HG03432 (cell line): ENCODE results near the gene NELL2.
"Not testable (repeated sequence)": the region's sequence is repeated elsewhere in the genome, so short reads cannot be mapped to it uniquely, and the experiment has no call there.

ENCODE experiments used
- ATAC-seq: cut with Tn5 transposase; IDR thresholded peaks from one replicate; pipeline ENCODE4 v1.9.1; 2021; ENCODE audit warnings: mild to moderate bottlenecking, moderate library complexity; ENCODE audit not compliant: unreplicated experiment

The NELL2 gene

DNA sequence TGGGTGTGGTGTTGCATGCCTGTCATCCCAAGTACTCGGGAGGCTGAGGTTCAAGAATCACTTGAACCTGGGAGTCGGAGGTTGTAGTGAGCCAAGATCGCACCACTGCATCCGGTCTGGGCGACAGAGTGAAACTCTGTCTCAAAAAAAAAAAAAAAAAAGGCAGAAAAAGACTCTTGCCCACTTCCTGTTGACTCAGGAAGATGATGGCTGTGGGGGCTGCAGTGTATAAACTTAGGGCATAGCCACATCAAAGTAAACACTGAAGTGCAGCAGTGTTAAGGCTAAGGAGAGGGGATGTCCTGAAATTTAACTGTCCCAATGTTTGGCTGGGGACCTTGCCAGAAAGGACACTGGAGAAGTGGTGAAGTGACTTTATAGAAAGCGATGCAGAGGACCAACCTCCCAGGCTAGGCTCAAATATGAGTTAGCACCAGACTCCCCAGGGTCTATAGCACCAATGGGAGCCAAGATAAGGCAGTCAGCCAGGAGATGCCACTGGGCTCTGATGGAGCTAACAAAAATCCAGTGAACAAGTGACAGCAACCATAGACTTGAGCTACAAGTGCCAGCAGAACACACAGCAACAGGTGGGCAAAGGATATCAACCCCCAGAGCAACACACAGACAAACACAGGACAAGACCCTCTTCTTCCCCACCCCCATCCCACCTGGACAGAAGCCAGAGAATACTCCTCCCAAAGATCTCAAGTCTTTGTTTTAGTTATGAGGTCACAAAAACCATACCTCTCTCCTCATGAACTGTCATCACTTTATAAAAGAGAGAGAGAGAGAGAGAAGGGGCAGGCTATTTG, 28.0 kb downstream of the NELL2 start:
- peak; percentile 90 for ATAC-seq

DNA sequence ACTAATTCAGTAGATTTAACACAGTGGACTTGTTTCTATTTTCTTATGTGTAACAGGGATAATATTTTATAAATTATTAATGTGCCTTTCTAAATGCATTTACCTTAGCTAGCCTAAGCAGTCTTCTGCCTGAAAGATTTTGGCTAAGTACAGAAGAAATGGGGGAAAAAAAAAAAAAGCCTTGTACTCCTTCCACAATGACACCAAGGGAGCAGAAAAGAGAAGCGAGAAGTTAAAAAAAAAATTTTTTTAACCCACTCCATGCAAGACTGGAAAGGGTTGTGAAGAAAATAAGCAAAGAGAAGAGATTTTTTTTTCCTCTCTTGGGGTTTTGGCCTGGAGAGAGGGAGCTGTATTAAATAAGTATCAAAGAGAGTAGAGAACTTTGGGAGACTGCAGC, 28.7 kb downstream of the NELL2 start:
- ATAC-seq: peak; percentile 17

DNA sequence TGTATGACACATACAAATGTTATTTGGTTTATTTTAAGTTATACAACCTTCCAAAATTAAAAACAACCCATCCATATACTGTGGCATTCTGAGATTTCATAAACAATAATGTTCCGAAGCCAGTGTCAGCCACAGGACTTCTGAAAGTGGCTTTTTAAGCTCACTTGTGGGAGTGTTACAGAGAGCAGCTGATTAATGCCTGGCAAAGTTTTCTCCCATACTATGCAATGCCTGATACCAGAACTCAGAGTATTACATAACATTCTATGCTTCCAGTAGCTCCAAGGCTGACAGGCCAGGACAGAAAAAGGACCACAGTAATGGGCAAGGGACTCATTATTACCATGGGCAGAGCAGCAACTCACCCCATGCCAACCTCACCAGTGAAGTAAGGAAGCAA, 29.3 kb downstream of the NELL2 start:
- ATAC-seq: no peak

- no peak for ATAC-seq
These were observed 33.4 kb downstream of the NELL2 start for GRCh38 chr12:44842669-44843068.

- ATAC-seq: no peak
These were observed 36.3 kb downstream of the NELL2 start for GRCh38 chr12:44839785-44840184.

GRCh38 chr12:44837114-44837755, 38.9 kb downstream of the NELL2 start:
- ATAC-seq: no peak

DNA sequence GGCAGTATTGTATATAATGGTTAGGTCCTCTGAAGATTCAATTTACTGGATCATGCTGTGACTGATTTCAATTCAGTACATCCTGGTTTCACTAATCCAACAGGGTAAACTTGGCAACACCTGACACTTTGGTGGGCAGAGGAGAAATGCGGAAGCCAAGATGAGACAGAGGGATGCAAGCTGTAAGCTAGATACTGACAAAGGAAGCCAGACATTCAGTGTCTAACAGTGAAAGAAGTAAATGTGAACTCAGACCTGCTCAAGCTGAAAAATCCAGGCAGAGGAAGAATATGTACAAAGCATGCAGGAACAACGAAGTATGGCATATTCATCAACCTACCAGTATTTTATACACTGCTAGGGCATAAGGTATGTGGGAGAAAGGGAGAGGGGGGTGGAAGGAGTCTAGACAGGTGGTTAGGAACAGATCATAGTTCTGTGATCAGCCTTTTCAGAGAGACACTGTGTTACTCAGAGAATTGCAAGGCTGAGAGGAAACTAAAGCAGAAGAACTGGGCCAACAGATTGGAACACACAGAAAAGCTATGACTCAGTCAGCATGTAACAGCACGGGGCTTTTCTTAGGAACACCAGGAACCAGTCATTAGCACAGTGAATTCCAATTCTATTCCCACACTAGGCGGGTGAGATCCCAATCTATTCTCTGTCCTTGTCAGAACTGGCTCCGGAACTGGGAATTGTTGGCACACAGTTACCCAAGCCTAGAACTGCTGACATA, 40.3 kb downstream of the NELL2 start:
- no peak for ATAC-seq

- ATAC-seq: not testable (repeated sequence)
These were observed 41.1 kb downstream of the NELL2 start for GRCh38 chr12:44834996-44835395.

- ATAC-seq: no peak
These were observed 42.6 kb downstream of the NELL2 start for GRCh38 chr12:44833561-44833960.

GRCh38 chr12:44830566-44831055, 45.5 kb downstream of the NELL2 start:
- ATAC-seq: no peak

DNA sequence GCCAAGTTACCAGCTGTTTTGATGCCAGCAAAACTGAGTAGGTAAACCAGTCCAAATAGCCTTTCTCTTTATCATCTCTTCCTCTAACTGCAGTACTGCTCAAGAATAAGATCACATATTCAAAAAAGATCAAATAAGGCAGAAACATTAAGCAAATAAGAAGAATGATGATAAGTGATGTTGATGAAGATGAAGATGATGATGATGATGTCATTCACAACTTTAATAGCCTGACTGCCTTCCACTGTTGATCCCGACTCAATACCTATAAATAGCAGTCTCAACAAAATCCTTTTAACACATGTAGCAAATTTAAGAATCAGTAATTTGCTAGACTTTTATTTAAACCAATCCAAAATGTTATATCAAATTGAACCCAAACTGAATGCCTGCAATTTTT, 47.1 kb downstream of the NELL2 start:
- no peak for ATAC-seq

- ATAC-seq: no peak
These were observed 48.2 kb downstream of the NELL2 start for GRCh38 chr12:44827832-44828438.

GRCh38 chr12:44821702-44822101, 54.4 kb downstream of the NELL2 start:
- ATAC-seq: not testable (repeated sequence)

GRCh38 chr12:44819884-44820283, 56.2 kb downstream of the NELL2 start:
- ATAC-seq: no peak

DNA sequence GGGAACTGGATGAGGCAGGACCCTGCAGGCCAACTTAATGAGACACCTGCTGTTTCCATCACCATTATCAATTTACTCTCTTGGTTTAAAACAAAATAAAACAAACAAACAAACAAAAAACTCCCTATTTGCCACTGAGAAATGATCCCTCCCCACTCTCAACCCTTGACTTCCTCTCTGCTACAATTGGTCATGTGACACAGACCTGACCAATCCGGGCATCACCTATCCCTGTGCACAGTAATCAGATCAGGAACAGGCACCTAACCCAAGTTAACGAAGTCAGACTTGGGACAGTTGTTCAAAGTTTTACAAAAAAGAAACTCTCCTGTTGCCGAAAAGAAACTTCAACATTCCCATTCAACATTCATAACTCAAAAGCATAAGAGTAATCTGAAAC, 58.4 kb downstream of the NELL2 start:
- no peak for ATAC-seq

DNA sequence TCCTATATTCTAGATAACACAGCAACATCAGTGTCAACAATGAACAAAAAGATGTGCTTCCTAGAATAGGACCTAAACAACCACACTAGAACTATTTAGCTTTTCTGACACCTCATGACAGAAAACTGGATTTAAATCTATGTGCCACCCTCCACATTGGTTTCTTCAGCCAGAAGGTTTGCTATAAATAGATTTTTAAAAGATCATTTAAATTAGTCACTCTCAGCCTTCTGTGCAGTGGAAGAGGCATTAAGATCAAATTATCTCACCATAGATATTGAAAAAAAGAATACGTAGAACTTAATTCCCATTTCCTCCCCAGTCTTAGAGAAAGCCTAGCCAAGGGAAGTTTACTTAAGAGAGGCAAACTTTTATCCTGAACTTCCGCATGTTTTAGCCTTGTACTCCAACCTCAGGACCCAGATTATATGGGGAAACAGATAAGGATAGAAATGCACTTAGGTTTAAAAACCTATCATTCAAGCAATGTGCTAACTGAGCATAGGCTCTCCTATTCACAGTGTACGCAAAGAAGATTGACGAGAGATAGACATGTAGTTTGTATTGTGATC, 59.6 kb downstream of the NELL2 start:
- no peak for ATAC-seq

- no peak for ATAC-seq
These were observed 64.1 kb downstream of the NELL2 start for GRCh38 chr12:44812062-44812461.

GRCh38 chr12:44804068-44804467, 72.0 kb downstream of the NELL2 start:
- ATAC-seq: no peak

DNA sequence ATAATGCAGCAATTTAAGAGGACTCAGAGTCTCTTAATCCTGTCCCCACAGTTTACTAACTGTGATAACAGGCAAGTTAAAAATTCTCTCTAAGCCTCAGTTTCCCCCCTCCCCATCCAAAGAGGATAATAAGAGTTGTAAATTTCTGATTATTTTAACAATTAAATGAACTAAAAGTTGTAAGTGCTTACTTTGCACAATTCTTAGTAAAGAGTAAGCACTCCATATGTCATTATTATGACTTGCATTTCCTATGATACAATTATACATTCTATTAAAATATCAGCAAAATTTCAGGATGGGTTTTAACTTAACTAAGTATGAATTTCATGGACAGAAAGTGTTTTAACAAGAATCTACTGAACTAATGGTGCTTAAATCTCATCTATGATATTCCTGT, 80.1 kb downstream of the NELL2 start:
- ATAC-seq: no peak

DNA sequence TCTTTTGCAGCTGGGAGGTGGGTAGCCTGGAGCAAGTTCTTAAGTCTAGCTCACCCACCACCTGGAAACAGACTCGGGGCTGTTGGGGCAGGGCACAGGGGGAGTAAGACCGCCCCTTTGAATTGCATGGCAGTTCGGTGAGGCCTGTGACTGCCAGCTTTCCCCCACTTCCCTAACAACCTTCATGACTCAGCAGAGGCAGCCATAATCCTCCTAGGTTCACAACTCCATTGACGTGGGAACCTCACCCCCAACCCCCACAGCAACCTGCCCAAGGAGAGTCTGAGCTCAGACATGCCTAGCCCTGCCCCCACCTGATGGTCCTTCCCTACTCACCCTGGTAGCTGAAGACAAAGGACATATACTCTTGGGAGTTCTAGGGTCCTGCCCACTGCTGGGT, 87.4 kb downstream of the NELL2 start:
- ATAC-seq: no peak

DNA sequence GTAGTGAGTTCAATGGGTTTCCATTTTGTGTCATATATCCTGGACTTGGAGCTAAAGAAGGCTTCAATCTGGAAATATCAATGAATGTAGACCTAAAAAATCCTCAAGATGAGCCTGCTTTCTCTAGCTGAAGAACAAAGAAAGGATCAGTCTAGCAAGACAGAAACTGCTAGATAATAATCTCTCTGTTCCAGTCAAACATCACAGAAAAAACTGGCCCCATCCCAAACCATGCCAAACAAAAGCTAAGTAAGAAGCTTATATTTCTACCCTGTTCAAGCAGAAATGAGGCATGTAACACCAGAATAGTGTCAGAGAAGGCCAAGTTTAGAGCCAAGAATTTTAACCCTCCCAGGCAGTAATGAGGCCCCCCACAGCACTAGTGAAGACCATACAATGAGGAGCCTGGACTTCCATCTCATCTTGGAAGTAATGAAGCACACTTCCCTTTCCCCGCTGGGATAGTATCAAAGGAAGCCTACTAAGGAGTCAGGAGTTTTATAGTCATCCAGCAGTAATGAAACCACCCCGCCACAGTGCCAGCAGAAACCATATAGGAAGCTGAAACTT, 95.8 kb downstream of the NELL2 start:
- ATAC-seq: no peak
